Measurements from ENCODE around the gene KLHL26.
A peak's percentile ranks its signal among the peaks of the same experiment; 100 is the strongest.
"Not testable (repeated sequence)": the region's sequence is repeated elsewhere in the genome, so short reads cannot be mapped to it uniquely, and the experiment has no call there.

Gene KLHL26

GRCh38 chr19:18672044-18672451, 35.2 kb downstream of the KLHL26 start:
- Histone ChIP-seq H3K9ac (ENCODE audit: low read length) (peak overlapping the region; percentile 45), H3K9me3 (ENCODE audit: control insufficient read depth, low read length) (no peaks in the 10 kb centered on the region), H3K36me3 (ENCODE audit: control insufficient read depth, insufficient read depth, low read length, severe bottlenecking) (peaks cover 25% of the 10 kb centered on the region), H3K4me3 (ENCODE audit: low read length) (no peak overlapping the region), H3K27me3 (replicated peaks; ENCODE audit: control insufficient read depth, insufficient read depth, low read length) (no peaks in the 10 kb centered on the region), H3K4me1 (ENCODE audit: control insufficient read depth, insufficient read depth, low read length) (peaks cover 19% of the 10 kb centered on the region)
- DNase-seq (ENCODE audit: low read depth) = no peak

GRCh38 chr19:18672606-18673337, 35.9 kb downstream of the KLHL26 start:
- H3K9ac ChIP-seq (ENCODE audit: low read length) = peak overlapping the region; percentile 45
- H3K4me1 ChIP-seq (ENCODE audit: control insufficient read depth, insufficient read depth, low read length) = peaks cover 26% of the 10 kb centered on the region
- peak; percentile 34 for DNase-seq (ENCODE audit: low read depth)
- H3K4me3 ChIP-seq (ENCODE audit: low read length) = no peak overlapping the region
- peaks cover 20% of the 10 kb centered on the region for H3K36me3 ChIP-seq (ENCODE audit: control insufficient read depth, insufficient read depth, low read length, severe bottlenecking)
- no peaks in the 10 kb centered on the region for H3K27me3 ChIP-seq (replicated peaks; ENCODE audit: control insufficient read depth, insufficient read depth, low read length)
- no peaks in the 10 kb centered on the region for H3K9me3 ChIP-seq (ENCODE audit: control insufficient read depth, low read length)

DNA sequence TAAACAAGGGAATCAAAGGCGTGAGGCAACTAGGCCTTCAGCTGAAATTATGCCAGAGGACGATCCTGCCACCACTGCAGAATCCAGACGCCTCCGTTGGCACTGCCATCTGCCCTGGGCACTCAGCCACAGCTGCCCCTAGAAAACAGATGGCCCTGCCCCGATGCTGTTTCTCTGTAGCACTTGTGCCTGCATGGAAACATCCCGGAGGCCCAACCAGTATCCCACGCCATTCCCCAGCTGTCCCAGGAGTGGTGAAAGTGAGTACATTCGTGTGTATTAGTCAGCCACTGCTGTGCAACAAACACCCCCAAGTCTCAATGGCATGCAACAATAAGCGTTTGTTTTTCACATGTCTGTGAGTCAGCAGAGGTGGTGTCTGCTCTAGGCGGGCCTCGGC, 37.8 kb downstream of the KLHL26 start:
- no peak for DNase-seq (ENCODE audit: low read depth)
- no peak overlapping the region for H3K9ac ChIP-seq (ENCODE audit: low read length)

GRCh38 chr19:18675779-18676178, 39.0 kb downstream of the KLHL26 start:
- Histone ChIP-seq H3K4me1 (ENCODE audit: control insufficient read depth, insufficient read depth, low read length) (peaks cover 36% of the 10 kb centered on the region), H3K36me3 (ENCODE audit: control insufficient read depth, insufficient read depth, low read length, severe bottlenecking) (no peaks in the 10 kb centered on the region), H3K4me3 (ENCODE audit: low read length) (no peak overlapping the region), H3K9me3 (ENCODE audit: control insufficient read depth, low read length) (no peaks in the 10 kb centered on the region), H3K27me3 (replicated peaks; ENCODE audit: control insufficient read depth, insufficient read depth, low read length) (no peaks in the 10 kb centered on the region), H3K9ac (ENCODE audit: low read length) (no peak overlapping the region)
- peak; percentile 40 for DNase-seq (ENCODE audit: low read depth)

More for the DNA sequence above, 37.8 kb downstream of the KLHL26 start:
- Histone ChIP-seq H3K9me3 (ENCODE audit: control insufficient read depth, low read length) (no peaks in the 10 kb centered on the region), H3K36me3 (ENCODE audit: control insufficient read depth, insufficient read depth, low read length, severe bottlenecking) (peaks cover 2% of the 10 kb centered on the region), H3K4me3 (ENCODE audit: low read length) (no peak overlapping the region), H3K4me1 (ENCODE audit: control insufficient read depth, insufficient read depth, low read length) (peaks cover 36% of the 10 kb centered on the region), H3K27me3 (replicated peaks; ENCODE audit: control insufficient read depth, insufficient read depth, low read length) (no peaks in the 10 kb centered on the region)

GRCh38 chr19:18676692-18677091, 39.9 kb downstream of the KLHL26 start:
- Histone ChIP-seq H3K9ac (ENCODE audit: low read length) (peak overlapping the region; percentile 7), H3K4me3 (ENCODE audit: low read length) (no peak overlapping the region), H3K27me3 (replicated peaks; ENCODE audit: control insufficient read depth, insufficient read depth, low read length) (no peaks in the 10 kb centered on the region), H3K4me1 (ENCODE audit: control insufficient read depth, insufficient read depth, low read length) (peaks cover 32% of the 10 kb centered on the region), H3K36me3 (ENCODE audit: control insufficient read depth, insufficient read depth, low read length, severe bottlenecking) (no peaks in the 10 kb centered on the region), H3K9me3 (ENCODE audit: control insufficient read depth, low read length) (no peaks in the 10 kb centered on the region)
- no peak for DNase-seq (ENCODE audit: low read depth)

DNA sequence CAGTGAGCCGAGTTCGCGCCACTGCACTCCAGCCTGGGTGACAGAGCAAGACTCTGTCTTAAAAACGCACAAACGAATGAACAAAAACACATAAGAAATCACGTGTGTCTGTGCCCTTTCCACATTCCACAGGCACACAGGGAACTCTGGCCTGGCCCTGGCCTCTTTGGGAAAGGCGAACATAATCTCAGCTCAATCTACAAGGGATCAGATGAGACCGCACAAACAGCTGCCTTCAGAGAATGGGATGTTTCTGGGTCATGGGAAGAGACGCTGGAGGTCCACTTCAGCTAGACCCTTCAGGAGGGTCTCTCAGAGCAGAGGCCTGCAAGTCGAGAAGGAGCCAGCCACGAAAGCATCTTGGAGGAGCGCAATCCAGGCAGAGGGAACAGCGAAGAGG, 40.3 kb downstream of the KLHL26 start:
- no peaks in the 10 kb centered on the region for H3K9me3 ChIP-seq (ENCODE audit: control insufficient read depth, low read length)
- no peak overlapping the region for H3K4me3 ChIP-seq (ENCODE audit: low read length)
- DNase-seq (ENCODE audit: low read depth) = no peak
- H3K27me3 ChIP-seq (replicated peaks; ENCODE audit: control insufficient read depth, insufficient read depth, low read length) = no peaks in the 10 kb centered on the region
- peaks cover 28% of the 10 kb centered on the region for H3K4me1 ChIP-seq (ENCODE audit: control insufficient read depth, insufficient read depth, low read length)
- H3K9ac ChIP-seq (ENCODE audit: low read length) = peak overlapping the region; percentile 7
- H3K36me3 ChIP-seq (ENCODE audit: control insufficient read depth, insufficient read depth, low read length, severe bottlenecking) = no peaks in the 10 kb centered on the region

- H3K27me3 ChIP-seq (replicated peaks; ENCODE audit: control insufficient read depth, insufficient read depth, low read length); H3K4me3 ChIP-seq (ENCODE audit: low read length); H3K36me3 ChIP-seq (ENCODE audit: control insufficient read depth, insufficient read depth, low read length, severe bottlenecking); DNase-seq (ENCODE audit: low read depth); H3K9ac ChIP-seq (ENCODE audit: low read length); H3K9me3 ChIP-seq (ENCODE audit: control insufficient read depth, low read length): not testable (repeated sequence)
- peaks cover 33% of the 10 kb centered on the region for H3K4me1 ChIP-seq (ENCODE audit: control insufficient read depth, insufficient read depth, low read length)
Observed at GRCh38 chr19:18680148-18680547, 43.3 kb downstream of the KLHL26 start.

DNA sequence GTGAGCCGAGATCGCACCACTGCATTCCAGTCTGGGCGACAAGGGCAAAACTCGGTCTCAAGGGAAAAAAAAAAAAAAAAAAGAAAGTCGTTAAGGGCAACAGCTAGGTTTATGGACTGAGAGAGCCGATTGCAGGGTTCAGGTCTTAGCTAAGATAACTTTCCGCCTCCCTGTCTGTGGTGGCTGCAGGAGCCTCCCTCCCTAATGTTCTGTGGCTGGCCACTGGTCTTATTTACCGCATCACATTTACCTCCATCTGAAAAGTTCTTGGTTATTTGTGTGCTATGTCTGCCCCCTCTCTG, 45.9 kb downstream of the KLHL26 start:
- Histone ChIP-seq H3K4me3 (ENCODE audit: low read length) (peak overlapping the region; percentile 80), H3K9ac (ENCODE audit: low read length) (peak overlapping the region; percentile 86)
- no peak for DNase-seq (ENCODE audit: low read depth)

DNA sequence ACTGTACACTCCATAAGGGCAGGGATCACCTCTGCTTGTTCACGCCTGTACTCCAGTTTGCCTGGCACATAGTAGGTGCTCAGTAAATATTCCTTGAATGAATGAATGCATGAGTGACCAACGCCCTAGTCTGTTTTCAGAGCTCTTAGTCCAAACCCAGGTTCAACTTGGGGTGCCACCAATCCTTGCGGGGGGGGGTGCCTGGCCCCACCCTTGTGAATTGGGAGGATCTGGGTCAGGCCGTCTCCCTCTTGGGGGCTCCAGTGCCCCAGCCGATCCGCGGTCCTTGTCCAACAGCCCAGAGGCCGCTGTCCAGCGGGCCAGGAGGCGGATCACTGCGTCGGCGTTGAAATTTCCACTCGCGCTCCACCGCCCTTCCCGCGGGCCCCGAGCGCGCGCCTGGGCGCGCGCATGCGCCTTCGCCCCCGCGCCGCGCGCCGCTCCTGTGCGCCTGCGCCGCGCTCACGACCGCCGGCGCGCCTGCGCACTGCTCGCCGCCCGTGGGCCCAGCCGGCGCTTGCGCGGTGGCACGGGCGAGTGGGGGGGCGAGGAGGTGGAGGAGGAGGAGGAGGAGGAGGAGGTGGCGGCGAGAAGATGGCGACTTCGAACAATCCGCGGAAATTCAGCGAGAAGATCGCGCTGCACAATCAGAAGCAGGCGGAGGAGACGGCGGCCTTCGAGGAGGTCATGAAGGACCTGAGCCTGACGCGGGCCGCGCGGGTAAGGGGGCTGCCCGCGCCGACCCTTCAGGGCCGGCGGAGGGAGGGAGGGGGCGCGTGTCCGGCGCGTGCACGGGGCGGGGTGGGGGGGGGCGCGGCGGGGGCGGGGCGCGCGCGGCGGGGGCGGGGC, 46.5 kb downstream of the KLHL26 start, which contains the start of gene CRTC1:
CRTC1 (plus strand) TSS at position 572 of the 849 bp plus-strand sequence; CDS start at position 595, 23 bp downstream.
- no peaks in the 10 kb centered on the region for H3K36me3 ChIP-seq (ENCODE audit: control insufficient read depth, insufficient read depth, low read length, severe bottlenecking)
- peak within 1 kb of the TSS; percentile 86 for H3K9ac ChIP-seq (ENCODE audit: low read length)
- peak; percentile 95 for DNase-seq (ENCODE audit: low read depth)
- peaks cover 38% of the 10 kb centered on the region for H3K4me1 ChIP-seq (ENCODE audit: control insufficient read depth, insufficient read depth, low read length)
- H3K9me3 ChIP-seq (ENCODE audit: control insufficient read depth, low read length) = no peaks in the 10 kb centered on the region
- H3K4me3 ChIP-seq (ENCODE audit: low read length) = peak within 1 kb of the TSS; percentile 86
- H3K27me3 ChIP-seq (replicated peaks; ENCODE audit: control insufficient read depth, insufficient read depth, low read length) = no peaks in the 10 kb centered on the region

More for the DNA sequence above, 45.9 kb downstream of the KLHL26 start:
- Histone ChIP-seq H3K4me1 (ENCODE audit: control insufficient read depth, insufficient read depth, low read length) (peaks cover 42% of the 10 kb centered on the region), H3K36me3 (ENCODE audit: control insufficient read depth, insufficient read depth, low read length, severe bottlenecking) (no peaks in the 10 kb centered on the region), H3K27me3 (replicated peaks; ENCODE audit: control insufficient read depth, insufficient read depth, low read length) (no peaks in the 10 kb centered on the region), H3K9me3 (ENCODE audit: control insufficient read depth, low read length) (no peaks in the 10 kb centered on the region)

DNA sequence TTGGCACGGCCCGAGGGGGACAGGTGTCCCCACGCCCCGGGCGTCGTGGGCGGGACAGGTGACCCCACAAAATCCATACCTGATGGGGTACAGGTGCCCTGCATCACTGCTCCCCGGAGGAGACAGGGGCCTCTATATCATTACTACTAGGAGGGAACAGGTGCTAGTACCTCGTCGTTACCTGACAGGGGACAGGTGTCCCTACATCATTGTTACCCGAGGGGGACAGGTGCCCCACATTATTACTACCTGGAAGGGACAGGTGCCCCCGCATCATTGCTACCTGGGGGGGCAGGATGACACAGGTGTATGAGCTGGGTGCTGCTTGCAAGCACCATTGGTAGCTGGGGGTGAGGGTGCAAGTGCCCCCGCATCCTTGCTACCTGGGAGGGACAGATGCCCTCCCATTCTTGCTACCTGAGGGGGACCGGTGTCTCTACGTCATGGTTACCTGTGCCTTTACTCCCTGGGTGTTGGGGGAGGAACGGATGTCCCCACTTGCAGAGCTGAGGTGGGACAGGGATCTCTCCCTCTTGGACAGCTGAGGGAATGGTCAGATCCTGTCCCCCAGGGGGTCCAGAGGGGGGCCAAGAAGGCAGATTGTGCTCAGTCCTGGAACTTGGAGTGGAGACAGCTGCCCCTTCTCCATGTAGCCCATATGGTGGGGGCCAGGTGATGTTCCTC, 47.3 kb downstream of the KLHL26 start:
- no peaks in the 10 kb centered on the region for H3K9me3 ChIP-seq (ENCODE audit: control insufficient read depth, low read length)
- no peak for DNase-seq (ENCODE audit: low read depth)
- no peaks in the 10 kb centered on the region for H3K27me3 ChIP-seq (replicated peaks; ENCODE audit: control insufficient read depth, insufficient read depth, low read length)
- peak overlapping the region; percentile 86 for H3K4me3 ChIP-seq (ENCODE audit: low read length)
- no peaks in the 10 kb centered on the region for H3K36me3 ChIP-seq (ENCODE audit: control insufficient read depth, insufficient read depth, low read length, severe bottlenecking)
- peak overlapping the region; percentile 83 for H3K9ac ChIP-seq (ENCODE audit: low read length)
- H3K4me1 ChIP-seq (ENCODE audit: control insufficient read depth, insufficient read depth, low read length) = peaks cover 33% of the 10 kb centered on the region

DNA sequence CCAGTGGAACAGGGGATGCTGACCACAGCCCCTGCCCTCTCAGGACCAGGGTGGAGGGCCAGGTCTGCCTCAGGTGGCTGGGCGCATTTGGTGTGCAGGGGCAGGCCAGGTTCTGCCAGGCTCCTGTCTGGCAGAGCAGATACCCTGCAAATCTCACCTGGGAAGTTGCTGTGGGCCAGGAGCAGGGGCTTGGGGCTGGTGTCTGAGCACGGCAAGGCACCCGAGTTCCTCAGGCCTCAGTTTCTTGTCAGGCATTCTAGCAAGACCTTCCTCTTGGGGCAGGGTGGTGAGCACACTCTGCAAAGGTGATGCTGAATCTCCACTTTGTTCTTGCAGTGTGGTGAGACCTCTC, 47.8 kb downstream of the KLHL26 start:
- no peaks in the 10 kb centered on the region for H3K36me3 ChIP-seq (ENCODE audit: control insufficient read depth, insufficient read depth, low read length, severe bottlenecking)
- peak overlapping the region; percentile 86 for H3K4me3 ChIP-seq (ENCODE audit: low read length)
- H3K27me3 ChIP-seq (replicated peaks; ENCODE audit: control insufficient read depth, insufficient read depth, low read length) = no peaks in the 10 kb centered on the region

More for the DNA sequence above, 47.8 kb downstream of the KLHL26 start:
- Histone ChIP-seq H3K9me3 (ENCODE audit: control insufficient read depth, low read length) (no peaks in the 10 kb centered on the region), H3K4me1 (ENCODE audit: control insufficient read depth, insufficient read depth, low read length) (peaks cover 33% of the 10 kb centered on the region), H3K9ac (ENCODE audit: low read length) (peak overlapping the region; percentile 83)
- DNase-seq (ENCODE audit: low read depth) = no peak

All from adipocyte (in vitro differentiated cells).